Measurements from ENCODE around the gene TREM1.

Gene TREM1

GRCh38 chr6:41226752-41227151 lies 59.7 kb downstream of the TREM1 start:
- TF ChIP-seq CTCF (IDR thresholded peaks at IDR 0.05): no peak
- Histone ChIP-seq H3K36me3 (no peaks in the 10 kb centered on the region), H3K9me3 (no peaks in the 10 kb centered on the region), H3K4me3 (no peak overlapping the region), H3K27ac (no peak overlapping the region), H3K27me3 (peaks cover 0 to 27% of the 10 kb centered on the region in 2 donors), H3K4me1 (no peaks in the 10 kb centered on the region)
- DNase-seq: no peak
- intact Hi-C loops (cut with DNase I; ENCODE audit: low total_unique reads): no loop called here

DNA sequence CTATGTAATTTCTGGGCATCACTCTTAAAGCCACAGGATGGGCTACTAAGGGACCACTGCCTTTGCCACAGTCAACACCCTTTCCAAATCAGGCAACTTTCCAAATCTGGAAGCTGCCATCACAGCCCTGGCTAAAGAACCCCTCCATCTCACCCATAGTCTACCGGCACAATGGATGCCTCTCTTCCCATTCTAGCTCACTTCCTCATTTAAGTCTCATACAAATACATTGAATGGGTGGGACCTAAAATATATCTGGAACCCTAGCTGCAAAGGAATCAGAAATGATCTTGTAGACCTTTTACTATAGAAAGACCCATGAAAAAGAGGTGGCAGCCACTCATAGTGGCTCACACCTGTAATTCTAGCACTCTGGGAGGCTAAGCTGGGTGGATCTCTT lies 61.7 kb downstream of the TREM1 start:
- Histone ChIP-seq H3K9me3 (peaks cover 0 to 2% (median 0%) of the 10 kb centered on the region in 3 donors), H3K36me3 (no peaks in the 10 kb centered on the region), H3K4me1 (no peaks in the 10 kb centered on the region), H3K27ac (no peak overlapping the region), H3K4me3 (no peak overlapping the region), H3K27me3 (peaks cover 0 to 26% of the 10 kb centered on the region in 2 donors)
- intact Hi-C loops (cut with DNase I; ENCODE audit: low total_unique reads): no loop called here
- no peak for DNase-seq
- no peak for TF ChIP-seq CTCF (IDR thresholded peaks at IDR 0.05)

Data from tibial artery (tissue), 4 donors.